ENCODE results near the gene MAGOHB.
"Not testable (repeated sequence)": the region's sequence is repeated elsewhere in the genome, so short reads cannot be mapped to it uniquely, and the experiment has no call there.

Gene MAGOHB

GRCh38 chr12:10601860-10602259 lies 11.5 kb downstream of the MAGOHB start:
- Histone ChIP-seq H3K9me3 (ENCODE audit: low read length) (no peaks in the 10 kb centered on the region), H3K27me3 (ENCODE audit: insufficient read depth, low read length) (no peaks in the 10 kb centered on the region), H3K4me3 (ENCODE audit: low read length) (no peak overlapping the region), H3K4me1 (ENCODE audit: insufficient read depth, low read length) (no peaks in the 10 kb centered on the region), H2AFZ (ENCODE audit: low read depth, low read length) (no peak overlapping the region), H3K36me3 (ENCODE audit: insufficient read depth, low read length) (peaks cover 33% of the 10 kb centered on the region)

DNA sequence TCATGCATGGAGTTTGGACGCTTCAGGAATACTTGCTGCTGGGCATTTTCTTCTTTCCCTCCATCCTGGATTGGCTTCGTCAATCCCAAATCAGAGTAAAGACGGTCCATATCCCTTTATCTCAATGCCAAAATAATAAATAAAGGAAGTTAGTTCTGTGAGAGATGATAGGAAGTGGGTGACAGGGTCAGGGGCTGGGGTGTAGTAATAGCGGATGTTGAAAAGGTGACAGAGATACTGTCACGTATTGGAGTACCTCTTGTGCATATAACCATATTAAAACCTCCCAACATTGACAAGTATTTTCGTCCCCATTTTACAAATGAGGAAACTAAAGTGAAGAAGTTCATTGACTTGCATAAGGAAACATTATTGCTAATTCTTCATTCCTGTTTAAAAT lies 12.4 kb downstream of the MAGOHB start:
- Histone ChIP-seq H2AFZ (ENCODE audit: low read depth, low read length) (no peak overlapping the region), H3K27me3 (ENCODE audit: insufficient read depth, low read length) (no peaks in the 10 kb centered on the region), H3K4me1 (ENCODE audit: insufficient read depth, low read length) (no peaks in the 10 kb centered on the region), H3K4me3 (ENCODE audit: low read length) (no peak overlapping the region), H3K36me3 (ENCODE audit: insufficient read depth, low read length) (peaks cover 28% of the 10 kb centered on the region), H3K9me3 (ENCODE audit: low read length) (no peaks in the 10 kb centered on the region)

DNA sequence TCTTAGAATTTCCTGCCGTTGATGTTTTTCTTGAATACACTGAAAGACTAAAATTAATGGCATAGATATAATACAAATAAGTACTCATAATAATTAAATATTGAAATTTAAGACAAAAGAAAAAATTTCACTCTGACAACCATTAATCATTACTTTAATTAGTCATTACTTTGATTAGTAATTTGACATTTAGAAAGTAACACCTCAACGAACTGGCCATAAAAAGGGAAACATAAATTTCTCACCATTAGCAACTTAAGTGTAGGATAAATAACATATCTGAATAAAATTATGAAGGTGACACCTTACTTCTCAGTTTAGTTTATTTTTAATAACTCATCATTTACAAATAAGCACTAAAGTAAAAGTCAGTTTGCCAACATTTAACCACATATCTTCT lies 17.5 kb downstream of the MAGOHB start:
- H3K4me3 ChIP-seq (ENCODE audit: low read length): no peak overlapping the region
- H2AFZ ChIP-seq (ENCODE audit: low read depth, low read length): no peak overlapping the region
- no peaks in the 10 kb centered on the region for H3K27me3 ChIP-seq (ENCODE audit: insufficient read depth, low read length)
- H3K36me3 ChIP-seq (ENCODE audit: insufficient read depth, low read length): peaks cover 16% of the 10 kb centered on the region
- H3K4me1 ChIP-seq (ENCODE audit: insufficient read depth, low read length): no peaks in the 10 kb centered on the region
- H3K9me3 ChIP-seq (ENCODE audit: low read length): no peaks in the 10 kb centered on the region

DNA sequence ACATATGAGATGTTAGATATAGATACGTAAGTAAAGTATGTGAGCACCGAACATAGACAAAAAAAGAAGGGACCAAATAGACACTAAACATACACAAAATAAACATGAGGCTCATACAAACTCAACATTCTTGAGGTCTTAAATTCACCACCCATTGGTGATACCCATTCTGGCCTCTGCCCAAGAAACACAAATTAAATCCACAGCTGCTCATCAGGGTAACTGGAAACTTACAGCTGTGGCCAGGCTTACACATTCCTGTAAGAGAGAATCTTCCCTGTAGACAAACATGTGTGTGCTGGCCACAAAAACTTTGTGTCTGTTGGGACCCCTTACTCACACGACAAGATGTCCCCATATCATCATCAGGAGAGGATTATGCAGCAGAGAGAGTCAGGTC lies 22.4 kb downstream of the MAGOHB start:
- Histone ChIP-seq H3K4me1 (ENCODE audit: insufficient read depth, low read length) (no peaks in the 10 kb centered on the region), H3K9me3 (ENCODE audit: low read length) (no peaks in the 10 kb centered on the region), H3K4me3 (ENCODE audit: low read length) (no peak overlapping the region), H3K36me3 (ENCODE audit: insufficient read depth, low read length) (peaks cover 14% of the 10 kb centered on the region), H2AFZ (ENCODE audit: low read depth, low read length) (no peak overlapping the region), H3K27me3 (ENCODE audit: insufficient read depth, low read length) (no peaks in the 10 kb centered on the region)

DNA sequence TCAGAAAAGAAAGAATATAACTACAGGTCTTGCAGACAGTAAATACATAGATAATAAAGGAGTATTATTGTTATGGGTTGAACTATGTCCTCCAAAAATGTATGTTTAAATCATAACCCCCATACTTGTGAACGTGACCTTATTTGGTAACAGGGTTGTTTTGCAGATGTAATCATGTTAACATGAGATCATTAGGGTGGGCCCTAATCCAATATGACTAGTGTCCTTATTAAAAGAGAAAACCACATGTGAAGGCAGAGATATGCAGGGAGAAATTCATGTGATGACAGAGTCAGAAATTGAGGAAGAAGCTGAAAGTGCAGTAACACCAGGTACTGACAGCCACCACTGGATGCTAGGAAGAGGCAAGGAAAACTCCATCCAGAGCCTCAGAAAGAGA lies 29.0 kb downstream of the MAGOHB start:
- H3K27me3 ChIP-seq (ENCODE audit: insufficient read depth, low read length): no peaks in the 10 kb centered on the region
- peaks cover 3% of the 10 kb centered on the region for H3K36me3 ChIP-seq (ENCODE audit: insufficient read depth, low read length)
- no peak overlapping the region for H3K4me3 ChIP-seq (ENCODE audit: low read length)

GRCh38 chr12:10582704-10583103 lies 30.7 kb downstream of the MAGOHB start:
- no peak overlapping the region for H2AFZ ChIP-seq (ENCODE audit: low read depth, low read length)
- H3K36me3 ChIP-seq (ENCODE audit: insufficient read depth, low read length): peaks cover 3% of the 10 kb centered on the region
- H3K27me3 ChIP-seq (ENCODE audit: insufficient read depth, low read length): no peaks in the 10 kb centered on the region
- H3K4me3 ChIP-seq (ENCODE audit: low read length): no peak overlapping the region
- H3K9me3 ChIP-seq (ENCODE audit: low read length): no peaks in the 10 kb centered on the region
- H3K4me1 ChIP-seq (ENCODE audit: insufficient read depth, low read length): no peaks in the 10 kb centered on the region

More for the DNA sequence above, 29.0 kb downstream of the MAGOHB start:
- H3K4me1 ChIP-seq (ENCODE audit: insufficient read depth, low read length): no peaks in the 10 kb centered on the region
- no peak overlapping the region for H2AFZ ChIP-seq (ENCODE audit: low read depth, low read length)
- H3K9me3 ChIP-seq (ENCODE audit: low read length): no peaks in the 10 kb centered on the region

GRCh38 chr12:10582133-10582532 lies 31.3 kb downstream of the MAGOHB start:
- not testable (repeated sequence) for H2AFZ ChIP-seq (ENCODE audit: low read depth, low read length); H3K27me3 ChIP-seq (ENCODE audit: insufficient read depth, low read length); H3K36me3 ChIP-seq (ENCODE audit: insufficient read depth, low read length); H3K9me3 ChIP-seq (ENCODE audit: low read length); H3K4me1 ChIP-seq (ENCODE audit: insufficient read depth, low read length); H3K4me3 ChIP-seq (ENCODE audit: low read length)

- Histone ChIP-seq H3K9me3 (ENCODE audit: low read length) (peaks cover 2% of the 10 kb centered on the region), H3K4me3 (ENCODE audit: low read length) (no peak overlapping the region), H3K27me3 (ENCODE audit: insufficient read depth, low read length) (no peaks in the 10 kb centered on the region), H3K36me3 (ENCODE audit: insufficient read depth, low read length) (no peaks in the 10 kb centered on the region), H2AFZ (ENCODE audit: low read depth, low read length) (no peak overlapping the region), H3K4me1 (ENCODE audit: insufficient read depth, low read length) (peaks cover 5% of the 10 kb centered on the region)
Observed at GRCh38 chr12:10574307-10574706, 39.1 kb downstream of the MAGOHB start.

DNA sequence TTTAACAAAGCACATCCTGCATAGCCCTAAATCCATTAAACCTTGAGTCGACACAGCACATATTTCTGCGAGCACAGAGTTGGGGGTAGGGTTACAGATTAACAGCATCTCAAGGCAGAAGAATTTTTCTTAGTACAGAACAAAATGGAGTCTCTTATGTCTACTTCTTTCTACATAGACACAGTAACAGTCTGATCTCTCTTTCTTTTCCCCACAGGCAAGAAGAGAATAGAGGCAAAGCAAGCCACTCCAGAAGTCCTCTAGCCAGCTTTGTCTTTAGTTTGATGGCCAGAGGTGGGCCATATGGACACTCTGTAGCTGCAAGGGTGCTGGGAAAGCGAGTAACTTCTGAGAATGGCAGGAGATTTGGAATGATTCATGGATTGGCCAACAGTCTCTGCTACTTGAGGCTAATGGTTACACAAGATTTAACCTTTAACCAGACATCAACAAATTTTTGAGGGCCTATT lies 41.4 kb downstream of the MAGOHB start:
- H3K4me1 ChIP-seq (ENCODE audit: insufficient read depth, low read length); H3K9me3 ChIP-seq (ENCODE audit: low read length); H3K4me3 ChIP-seq (ENCODE audit: low read length); H2AFZ ChIP-seq (ENCODE audit: low read depth, low read length); H3K27me3 ChIP-seq (ENCODE audit: insufficient read depth, low read length); H3K36me3 ChIP-seq (ENCODE audit: insufficient read depth, low read length): not testable (repeated sequence)

- Histone ChIP-seq H2AFZ (ENCODE audit: low read depth, low read length) (no peak overlapping the region), H3K4me1 (ENCODE audit: insufficient read depth, low read length) (peaks cover 5% of the 10 kb centered on the region), H3K27me3 (ENCODE audit: insufficient read depth, low read length) (no peaks in the 10 kb centered on the region), H3K4me3 (ENCODE audit: low read length) (no peak overlapping the region), H3K36me3 (ENCODE audit: insufficient read depth, low read length) (no peaks in the 10 kb centered on the region), H3K9me3 (ENCODE audit: low read length) (peaks cover 2% of the 10 kb centered on the region)
Observed at GRCh38 chr12:10571141-10571540, 42.3 kb downstream of the MAGOHB start.

DNA sequence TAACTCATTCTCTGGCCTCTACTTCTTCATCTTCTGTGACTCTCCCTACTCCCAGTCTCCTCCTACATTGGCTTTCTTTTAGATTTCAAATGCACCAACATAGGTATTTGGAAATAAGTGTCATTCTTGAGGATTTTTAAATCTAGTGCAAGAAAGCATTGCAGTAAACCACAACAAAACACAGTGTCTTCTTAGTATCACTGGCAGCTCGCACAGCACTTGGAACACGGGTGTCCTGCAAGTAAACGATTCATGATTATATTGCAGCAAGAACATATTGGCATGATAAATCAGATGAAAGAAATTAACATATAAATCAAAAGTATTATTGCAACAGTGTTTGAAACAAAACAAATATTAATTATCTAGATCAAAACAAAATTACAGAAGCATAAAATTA lies 45.6 kb downstream of the MAGOHB start:
- H3K36me3 ChIP-seq (ENCODE audit: insufficient read depth, low read length): no peaks in the 10 kb centered on the region
- H3K4me3 ChIP-seq (ENCODE audit: low read length): no peak overlapping the region
- no peak overlapping the region for H2AFZ ChIP-seq (ENCODE audit: low read depth, low read length)
- H3K4me1 ChIP-seq (ENCODE audit: insufficient read depth, low read length): peaks cover 2% of the 10 kb centered on the region
- H3K9me3 ChIP-seq (ENCODE audit: low read length): peaks cover 2% of the 10 kb centered on the region
- no peaks in the 10 kb centered on the region for H3K27me3 ChIP-seq (ENCODE audit: insufficient read depth, low read length)

GRCh38 chr12:10563966-10564365 lies 49.4 kb downstream of the MAGOHB start:
- Histone ChIP-seq H2AFZ (ENCODE audit: low read depth, low read length) (no peak overlapping the region), H3K27me3 (ENCODE audit: insufficient read depth, low read length) (no peaks in the 10 kb centered on the region), H3K36me3 (ENCODE audit: insufficient read depth, low read length) (no peaks in the 10 kb centered on the region), H3K4me1 (ENCODE audit: insufficient read depth, low read length) (no peaks in the 10 kb centered on the region), H3K9me3 (ENCODE audit: low read length) (no peaks in the 10 kb centered on the region), H3K4me3 (ENCODE audit: low read length) (no peak overlapping the region)

DNA sequence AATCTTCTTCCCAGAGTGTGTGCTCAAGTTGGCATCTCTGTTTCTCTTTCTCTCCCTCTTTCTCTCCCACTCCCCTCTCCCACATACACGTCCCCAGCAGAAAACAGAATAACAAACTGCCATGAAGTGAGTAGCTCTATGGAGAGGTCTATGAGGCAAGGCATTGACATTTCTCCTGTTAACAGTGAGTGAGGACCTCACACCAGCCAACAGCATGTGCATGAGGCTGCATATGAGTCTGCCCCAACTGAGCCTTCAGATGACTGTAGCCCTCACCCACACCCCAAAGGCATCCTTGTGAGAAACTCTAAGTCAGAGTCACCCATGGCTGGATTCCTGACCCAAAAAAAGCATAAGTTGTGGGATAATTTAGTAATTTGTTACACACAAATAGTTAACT lies 50.4 kb downstream of the MAGOHB start:
- Histone ChIP-seq H3K36me3 (ENCODE audit: insufficient read depth, low read length) (no peaks in the 10 kb centered on the region), H3K27me3 (ENCODE audit: insufficient read depth, low read length) (peaks cover under 1% of the 10 kb centered on the region), H3K9me3 (ENCODE audit: low read length) (no peaks in the 10 kb centered on the region), H3K4me3 (ENCODE audit: low read length) (no peak overlapping the region), H3K4me1 (ENCODE audit: insufficient read depth, low read length) (no peaks in the 10 kb centered on the region), H2AFZ (ENCODE audit: low read depth, low read length) (no peak overlapping the region)

DNA sequence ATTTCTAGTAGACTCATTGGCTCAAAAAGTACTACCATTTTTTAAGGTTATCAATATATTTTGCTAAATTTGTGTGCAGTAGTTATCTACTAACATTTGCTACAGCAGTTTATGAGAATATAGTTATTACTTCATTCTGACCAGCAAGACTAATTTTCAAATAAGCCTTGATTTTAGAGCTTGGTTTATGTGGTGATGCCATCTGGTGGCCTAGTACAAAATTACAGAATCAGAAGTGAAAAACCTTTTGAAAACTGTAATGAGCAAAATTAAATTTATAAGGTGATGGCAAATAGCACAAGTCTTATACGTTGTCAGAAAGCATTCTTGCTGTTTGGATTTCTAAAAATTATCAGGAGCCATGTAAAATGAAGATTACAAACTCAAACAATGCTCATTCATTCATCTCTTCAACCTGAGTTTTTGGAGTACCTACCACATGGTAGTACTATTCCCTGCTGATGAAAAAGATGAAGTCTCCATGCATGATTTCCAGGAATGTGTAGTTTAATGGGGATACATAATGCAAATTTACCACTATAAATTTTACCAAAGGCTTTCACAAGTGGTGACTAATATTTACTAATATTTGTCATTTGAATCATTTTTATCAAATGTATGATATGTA lies 51.0 kb downstream of the MAGOHB start:
- H3K27me3 ChIP-seq (ENCODE audit: insufficient read depth, low read length): peaks cover 2% of the 10 kb centered on the region
- no peaks in the 10 kb centered on the region for H3K36me3 ChIP-seq (ENCODE audit: insufficient read depth, low read length)
- H3K4me3 ChIP-seq (ENCODE audit: low read length): no peak overlapping the region
- no peak overlapping the region for H2AFZ ChIP-seq (ENCODE audit: low read depth, low read length)
- H3K4me1 ChIP-seq (ENCODE audit: insufficient read depth, low read length): no peaks in the 10 kb centered on the region
- H3K9me3 ChIP-seq (ENCODE audit: low read length): no peaks in the 10 kb centered on the region
